NOMO-1 treated with DMSO at 0.1 percent for 48 hours (cell line): Measurements from ENCODE around the gene CRTC2.
A peak's percentile ranks its signal among the peaks of the same experiment; 100 is the strongest.

Experiments used
- DNase-seq: peaks from one replicate; lab custom pipeline; 2025; ENCODE audit not compliant: unreplicated experiment; lab: John Stamatoyannopoulos, UW

CRTC2 gene

DNA sequence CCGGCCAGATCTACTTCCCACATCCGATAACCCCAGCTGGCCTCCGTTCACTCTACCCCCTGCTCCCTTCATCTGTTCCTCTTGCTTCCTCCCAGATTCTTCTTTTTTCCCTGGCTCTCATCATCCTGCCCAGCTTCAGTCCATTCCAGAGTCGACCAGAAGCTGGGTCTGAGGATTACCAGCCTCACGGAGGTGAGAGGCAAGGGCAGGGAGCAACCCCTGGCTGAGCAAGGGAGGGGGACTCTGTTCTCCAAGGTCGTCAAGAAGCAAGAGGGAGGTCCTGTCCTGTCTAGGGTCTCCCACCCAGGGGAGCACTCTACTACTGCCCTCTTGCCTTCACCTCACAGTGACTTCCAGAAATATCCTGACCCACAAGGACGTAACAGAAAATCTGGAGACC lies 15.1 kb upstream of the CRTC2 start:
- no peak for DNase-seq

DNA sequence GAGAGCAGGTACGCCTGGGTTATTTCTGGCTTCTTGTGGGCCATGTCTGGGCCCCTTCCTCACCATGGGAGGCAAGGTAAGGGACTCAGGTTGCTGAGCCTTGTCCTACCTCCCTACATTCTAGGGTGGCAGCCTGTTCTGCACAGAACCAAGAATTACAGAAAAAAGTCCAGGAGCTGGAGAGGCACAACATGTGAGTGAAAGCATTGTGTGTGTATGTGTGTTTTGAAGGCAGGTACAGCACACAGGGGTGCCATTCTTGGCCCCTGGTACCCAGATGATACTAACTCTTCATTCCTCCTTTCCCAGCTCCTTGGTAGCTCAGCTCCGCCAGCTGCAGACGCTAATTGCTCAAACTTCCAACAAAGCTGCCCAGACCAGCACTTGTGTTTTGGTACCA lies 14.7 kb upstream of the CRTC2 start:
- DNase-seq = no peak

DNA sequence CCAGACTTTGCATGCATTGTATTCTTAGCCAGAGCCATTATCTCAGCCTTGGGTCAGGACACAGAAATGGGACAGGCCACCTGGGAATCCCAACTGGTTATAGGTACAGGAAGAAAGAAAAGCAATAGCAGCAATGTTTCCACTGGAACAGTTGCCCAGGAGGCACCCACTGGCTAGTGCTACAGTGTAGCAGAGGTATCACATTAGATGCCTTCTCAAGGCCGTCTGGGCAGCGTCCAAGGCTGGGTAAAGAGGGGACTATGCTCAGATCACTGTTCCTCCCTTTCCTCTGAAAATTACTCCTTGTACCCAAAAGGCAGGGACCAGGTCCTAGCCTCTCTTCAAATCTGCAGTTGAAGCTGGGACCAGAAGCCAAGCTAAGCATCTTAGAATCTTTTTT lies 11.9 kb upstream of the CRTC2 start:
- no peak for DNase-seq

DNA sequence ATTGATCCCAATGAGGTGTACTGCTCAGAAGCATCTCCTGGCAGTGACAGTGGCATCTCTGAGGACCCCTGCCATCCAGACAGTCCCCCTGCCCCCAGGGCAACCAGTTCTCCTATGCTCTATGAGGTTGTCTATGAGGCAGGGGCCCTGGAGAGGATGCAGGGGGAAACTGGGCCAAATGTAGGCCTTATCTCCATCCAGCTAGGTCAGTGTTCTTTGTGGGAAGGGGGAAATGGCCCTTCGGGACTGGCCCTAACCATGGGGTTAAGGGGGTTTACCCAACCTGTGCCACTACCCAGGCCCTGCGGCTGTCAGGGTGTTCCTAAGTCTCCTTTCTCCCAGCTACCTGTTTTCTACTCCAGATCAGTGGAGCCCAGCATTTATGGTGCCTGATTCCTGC lies 10.6 kb upstream of the CRTC2 start:
- DNase-seq = no peak

DNA sequence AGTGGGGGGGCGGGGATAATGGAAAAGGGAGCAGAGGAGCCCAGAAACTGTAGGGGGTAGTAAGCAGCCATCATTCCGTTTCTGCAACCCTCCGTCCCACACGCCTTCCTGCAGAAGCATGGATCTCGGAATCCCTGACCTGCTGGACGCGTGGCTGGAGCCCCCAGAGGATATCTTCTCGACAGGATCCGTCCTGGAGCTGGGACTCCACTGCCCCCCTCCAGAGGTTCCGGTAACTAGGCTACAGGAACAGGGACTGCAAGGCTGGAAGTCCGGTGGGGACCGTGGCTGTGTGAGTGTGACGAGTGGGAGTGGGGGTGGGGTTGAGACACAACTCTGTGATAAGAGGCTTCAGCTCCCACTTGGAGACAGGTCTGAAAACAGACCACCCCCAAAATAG lies 10.0 kb upstream of the CRTC2 start:
- DNase-seq = no peak

DNA sequence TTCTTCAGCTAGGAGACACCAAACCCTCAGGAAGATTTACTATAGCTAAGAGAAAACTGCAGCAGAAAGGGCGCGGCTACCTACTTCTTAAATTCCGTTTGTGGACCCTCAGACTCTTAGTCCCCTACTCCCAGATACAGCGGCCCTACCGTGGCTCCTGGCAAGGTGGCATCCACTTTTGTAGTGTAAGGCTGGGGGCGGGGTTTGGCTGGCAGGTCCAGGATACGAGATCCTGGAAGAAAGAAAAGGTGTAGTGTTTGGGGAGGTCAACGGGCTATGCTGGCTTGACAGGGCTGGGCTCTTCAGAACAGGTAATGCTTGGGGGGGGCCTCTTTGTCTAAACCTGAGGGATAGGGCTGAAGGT lies 9.6 kb upstream of the CRTC2 start:
- no peak for DNase-seq

DNA sequence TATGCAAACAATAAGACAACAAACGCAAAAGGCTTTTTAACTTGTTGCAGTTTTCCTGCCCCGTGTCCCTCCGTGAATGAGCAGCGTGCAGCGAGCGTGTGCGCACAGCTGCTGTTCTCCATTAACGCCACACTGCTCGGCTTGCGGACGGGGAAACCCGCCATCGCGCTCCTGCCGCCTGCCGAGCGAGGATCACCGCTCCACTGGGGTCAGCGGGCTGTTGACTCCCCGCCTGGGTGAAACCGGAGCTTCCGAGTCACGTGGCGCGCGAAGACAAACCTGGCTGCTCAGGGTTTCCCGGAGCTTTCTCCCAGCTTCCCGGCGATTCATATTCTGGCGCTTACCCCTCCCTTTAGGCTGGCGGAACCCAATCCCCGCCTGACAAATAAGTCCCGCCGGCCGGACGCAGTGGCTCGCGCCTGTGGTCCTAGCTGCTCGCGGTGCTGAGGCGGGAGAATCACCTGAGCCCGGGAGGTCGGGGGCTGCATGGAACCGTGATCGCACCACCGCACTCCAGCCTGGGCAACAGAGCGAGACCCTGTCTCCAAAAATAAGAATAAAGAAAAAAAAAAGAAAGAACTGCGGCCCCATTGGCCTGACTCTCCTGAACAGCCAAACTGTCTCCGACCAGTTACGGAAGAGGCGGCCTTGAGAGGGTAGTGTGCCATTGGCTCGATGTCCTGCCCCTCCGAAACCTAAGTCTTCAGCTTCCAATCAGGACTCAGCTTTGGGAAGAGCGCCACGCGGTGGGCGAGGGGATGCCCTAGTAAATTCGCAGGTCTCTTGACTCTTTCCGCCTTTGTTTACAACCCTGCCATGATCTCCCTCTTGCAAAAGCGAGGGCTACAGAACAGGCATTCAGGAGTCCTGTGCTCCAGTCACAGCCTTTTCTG lies 8.9 kb upstream of the CRTC2 start, which contains the start of gene CREB3L4:
CREB3L4 (plus strand) TSS at position 796 of the 893 bp plus-strand sequence. CDS start 624 bp downstream, outside the sequence.
- peak; percentile 99 for DNase-seq

DNA sequence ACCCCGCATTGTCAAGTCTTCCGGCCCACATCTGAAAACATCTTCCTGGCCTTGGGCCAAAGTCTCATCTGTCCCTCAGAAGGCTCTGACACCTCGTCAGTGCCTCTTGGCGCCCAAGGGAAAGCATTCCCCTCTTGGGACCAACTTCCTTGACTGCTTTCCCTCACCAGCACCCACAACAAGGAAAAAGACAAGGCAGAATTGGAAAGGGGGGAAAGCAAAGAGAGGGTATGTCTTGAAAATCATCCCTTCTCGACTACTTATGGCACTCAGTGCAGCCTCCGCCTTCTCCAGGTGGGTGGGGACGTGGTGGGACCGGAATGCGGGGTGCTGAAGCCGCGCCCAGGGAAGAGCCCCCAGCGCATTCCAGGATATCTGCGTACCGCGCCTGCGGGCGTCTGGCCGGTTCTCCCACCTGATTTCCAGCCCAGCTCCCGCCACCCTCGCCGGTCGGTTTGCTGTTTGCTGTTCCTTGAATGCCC lies 5.5 kb upstream of the CRTC2 start:
- DNase-seq = no peak

DNA sequence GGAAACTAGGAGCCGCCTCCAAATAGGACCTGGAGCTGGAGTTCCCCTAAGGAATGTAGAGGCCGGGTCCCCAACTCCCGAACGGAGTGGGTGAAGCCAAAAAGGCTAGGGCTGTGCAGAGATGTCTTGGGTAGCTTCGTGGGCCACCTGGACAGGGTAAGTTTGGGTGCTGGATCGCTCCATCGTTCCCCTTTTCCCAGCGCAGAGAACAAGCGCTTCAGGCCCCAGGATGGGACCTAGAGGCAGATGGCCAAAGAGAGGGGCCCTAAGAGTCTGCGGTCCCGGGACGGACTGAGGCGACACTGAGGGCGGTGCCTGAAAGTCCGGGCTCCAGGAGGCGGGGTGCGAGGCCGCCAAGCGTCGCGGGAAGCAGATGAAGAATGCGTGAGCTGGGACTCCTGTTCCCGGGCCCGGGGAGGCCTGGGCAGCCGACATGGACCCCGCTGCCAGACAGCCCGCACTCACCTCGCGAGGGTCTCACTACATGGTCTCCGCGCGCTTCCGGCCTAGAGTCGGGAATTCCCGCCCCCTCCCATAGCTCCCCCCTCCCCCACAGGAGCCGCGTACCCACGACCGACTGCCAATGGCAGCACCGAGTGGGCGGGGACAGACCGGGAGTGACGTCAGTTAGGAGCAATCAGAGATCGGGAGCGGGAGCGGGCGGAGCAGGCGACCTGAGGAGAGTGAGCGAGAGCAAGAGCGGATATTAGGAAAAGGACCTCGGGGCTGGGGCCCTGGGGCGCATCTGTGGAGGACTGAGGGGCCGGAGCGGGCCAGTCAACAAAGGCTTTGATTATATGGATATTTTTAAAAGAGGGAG lies 4.8 kb upstream of the CRTC2 start, which contains the start of gene SLC39A1:
SLC39A1 (minus strand) TSS at position 508 of the 820 bp plus-strand sequence. CDS start 822 bp downstream, outside the sequence.
- DNase-seq = peak; percentile 91

DNA sequence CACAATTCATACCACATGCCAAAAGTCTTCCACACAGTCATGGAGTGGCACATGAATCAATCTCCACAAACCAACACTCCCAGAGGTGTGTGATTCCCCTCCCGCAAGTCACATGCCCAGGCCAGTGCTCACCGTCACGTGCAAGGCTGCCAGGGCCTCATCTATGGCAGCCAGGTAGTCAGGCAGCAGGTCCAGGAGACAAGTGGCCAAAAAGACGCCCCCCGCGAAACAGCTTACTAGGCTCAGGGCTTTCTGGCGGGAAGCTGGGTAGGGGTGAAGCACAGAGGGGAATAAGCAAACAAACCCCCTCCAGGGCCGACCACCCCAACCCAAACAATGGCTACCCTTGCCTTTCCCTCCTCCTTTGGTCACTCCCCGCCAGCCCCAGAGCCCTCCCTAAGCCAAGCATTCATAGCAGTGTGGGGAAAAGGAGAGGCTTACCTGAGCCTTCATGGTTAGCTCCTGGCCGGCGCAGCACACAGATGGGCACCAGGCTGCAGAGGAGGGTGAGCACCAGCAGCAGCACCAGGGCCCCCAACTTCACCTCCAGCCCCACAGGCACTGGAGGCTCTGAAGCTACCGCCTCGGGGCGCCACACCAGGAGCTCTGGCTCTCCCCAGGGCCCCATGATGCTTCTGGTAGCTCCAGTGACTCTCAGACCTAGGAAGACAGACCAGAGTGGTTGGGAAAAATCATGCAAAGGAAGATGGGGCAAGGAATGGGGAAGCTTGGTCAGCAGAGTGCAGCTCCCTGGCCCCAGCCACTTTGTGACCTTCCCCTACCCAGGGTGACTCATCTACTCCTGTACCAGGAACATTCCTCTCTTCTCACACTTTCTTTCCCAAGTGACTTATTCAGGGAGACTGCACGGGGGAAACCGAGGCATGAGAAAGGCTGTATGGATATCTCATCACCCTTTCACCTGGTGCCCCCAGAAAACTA lies 3.9 kb upstream of the CRTC2 start:
- no peak for DNase-seq

DNA sequence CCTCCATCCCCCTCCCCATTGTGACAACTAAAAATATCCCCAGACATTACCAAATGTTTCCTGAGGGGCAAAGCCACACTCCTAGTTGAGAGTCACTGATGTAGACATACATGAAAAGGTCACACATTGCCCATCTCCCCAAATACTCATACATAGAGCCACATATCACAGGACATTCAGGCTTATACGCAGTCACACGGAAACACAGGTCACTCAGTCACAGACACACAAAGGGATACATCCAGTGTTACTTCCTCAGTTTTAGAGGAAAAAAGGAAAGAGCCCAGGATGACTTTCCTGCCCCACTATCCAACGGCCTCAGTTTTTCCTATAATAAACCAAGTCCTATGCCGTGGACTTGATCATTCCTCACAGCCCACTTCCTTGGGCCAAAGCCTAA lies 3.0 kb upstream of the CRTC2 start:
- no peak for DNase-seq

DNA sequence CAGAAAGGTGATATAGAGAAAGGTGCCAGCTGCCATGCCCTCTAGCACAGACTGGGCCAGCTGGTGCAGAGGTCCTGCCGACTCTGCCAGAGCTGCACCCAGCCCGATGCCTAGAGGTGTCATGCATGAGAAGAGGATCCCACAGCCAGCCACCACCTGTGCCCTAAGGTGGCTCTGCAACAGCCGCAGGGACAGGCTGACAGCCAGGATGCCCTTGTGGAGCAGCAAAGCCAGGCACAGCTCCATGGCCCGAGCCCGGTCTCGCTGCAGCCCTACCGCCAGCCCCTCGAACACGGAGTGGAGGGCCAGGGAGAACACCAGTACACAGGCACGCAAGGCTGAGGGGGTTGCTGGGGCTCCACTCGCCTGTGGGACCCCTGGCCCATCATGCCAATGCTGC lies 1.8 kb upstream of the CRTC2 start:
- DNase-seq = no peak

DNA sequence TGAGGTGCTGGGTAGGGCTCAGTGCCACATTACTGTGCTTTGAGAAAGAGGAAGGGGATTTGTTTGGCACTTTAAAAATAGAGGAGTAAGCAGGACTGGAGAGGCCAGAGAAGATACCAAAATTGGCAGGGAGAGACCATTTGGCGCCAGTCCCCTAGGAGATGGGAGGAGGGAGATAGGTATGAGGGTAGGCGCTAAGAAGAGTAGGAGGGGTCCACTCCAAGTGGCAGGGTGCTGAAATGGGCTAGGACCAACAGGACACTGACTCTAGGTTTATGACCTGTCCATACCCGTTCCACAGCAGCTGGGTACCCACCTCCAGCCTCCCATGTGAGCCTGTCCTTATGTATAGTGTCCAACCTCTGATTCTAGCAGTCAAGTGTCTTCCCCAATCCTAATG lies 1.0 kb upstream of the CRTC2 start:
- no peak for DNase-seq

DNA sequence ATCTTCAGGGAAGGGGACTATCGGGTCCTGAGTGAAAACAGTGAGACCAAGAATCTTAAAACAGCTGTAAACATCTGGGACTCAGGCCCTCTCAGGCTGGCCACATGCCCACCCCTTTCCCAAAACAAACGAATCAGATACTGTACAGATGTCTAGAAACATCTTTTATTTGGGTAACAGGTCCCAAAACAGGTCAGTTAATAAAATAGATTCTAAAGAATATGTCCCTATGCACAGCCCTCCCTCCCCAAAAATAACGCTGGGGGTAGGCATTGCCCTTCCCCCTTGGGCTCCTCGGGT lies 499 bp upstream of the CRTC2 start:
- DNase-seq = no peak

DNA sequence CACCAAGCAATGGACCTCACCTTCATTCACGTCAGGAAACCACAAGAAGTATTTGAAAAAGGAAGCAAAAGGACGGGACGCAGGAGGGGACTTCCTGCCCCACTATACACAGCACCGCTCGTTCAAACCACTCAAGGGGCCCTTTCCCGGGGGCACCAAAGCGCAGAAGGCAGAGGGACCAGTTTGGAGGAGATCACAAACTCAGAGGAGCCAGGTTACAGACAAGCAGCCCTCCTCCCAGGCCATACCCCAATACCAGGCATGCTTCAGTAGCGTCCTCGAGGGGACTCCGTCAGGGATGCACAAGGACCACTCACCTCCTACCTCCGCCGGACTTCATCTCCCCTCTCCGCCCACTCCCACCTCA lies 685 bp downstream of the CRTC2 start:
- peak; percentile 37 for DNase-seq

DNA sequence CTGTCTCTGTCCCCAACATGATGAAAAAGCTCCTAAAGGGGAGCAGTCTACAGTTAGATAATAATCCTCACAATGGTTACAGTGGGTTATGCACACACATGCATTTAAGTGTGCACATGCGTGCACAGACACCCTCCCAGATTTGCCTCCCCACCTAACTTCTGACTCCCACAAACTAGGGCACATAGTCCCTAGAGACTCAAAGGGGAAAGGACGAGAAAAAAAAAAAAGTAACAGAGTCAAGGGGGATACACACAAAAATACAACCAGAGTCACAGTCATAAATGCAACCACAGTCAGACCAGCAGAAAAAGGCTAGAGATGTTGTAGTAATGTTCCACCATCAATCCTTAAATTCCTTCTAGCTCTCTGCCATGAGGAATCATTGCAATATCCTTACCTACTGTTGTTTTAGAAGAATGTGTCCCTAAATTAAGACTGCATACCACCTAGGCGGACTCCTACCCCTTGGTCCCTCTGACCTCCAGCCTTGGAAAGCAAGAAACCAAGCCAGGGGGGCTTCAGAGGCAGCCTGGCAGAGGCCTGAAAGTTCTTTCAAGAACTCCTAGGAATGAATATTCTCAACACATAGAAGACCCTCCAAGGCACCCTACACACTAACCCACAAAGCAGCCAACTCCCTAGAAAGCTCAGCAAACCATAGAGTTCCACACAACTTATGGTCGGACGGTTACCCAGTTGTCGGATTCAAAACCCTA lies 1.3 kb downstream of the CRTC2 start:
- DNase-seq = no peak

DNA sequence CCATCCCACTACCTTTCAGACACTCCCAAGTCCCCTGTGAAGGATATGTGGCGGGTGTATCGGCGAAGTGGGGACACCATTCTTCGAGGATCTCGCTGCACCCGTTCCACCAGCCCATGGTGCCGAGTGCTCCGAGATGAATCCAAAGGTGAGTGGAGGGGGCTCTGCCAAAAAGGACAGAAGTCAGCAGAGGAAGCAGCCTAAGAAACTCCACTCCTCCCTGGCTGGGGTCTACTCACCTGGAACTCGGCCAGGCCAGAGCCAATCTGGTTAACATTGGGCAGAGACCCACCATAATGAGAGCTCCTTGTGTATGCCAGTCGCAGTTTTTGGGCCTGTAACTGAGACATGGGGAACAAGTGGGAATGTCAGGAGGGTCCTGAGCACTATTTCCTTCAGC lies 3.6 kb downstream of the CRTC2 start:
- no peak for DNase-seq

DNA sequence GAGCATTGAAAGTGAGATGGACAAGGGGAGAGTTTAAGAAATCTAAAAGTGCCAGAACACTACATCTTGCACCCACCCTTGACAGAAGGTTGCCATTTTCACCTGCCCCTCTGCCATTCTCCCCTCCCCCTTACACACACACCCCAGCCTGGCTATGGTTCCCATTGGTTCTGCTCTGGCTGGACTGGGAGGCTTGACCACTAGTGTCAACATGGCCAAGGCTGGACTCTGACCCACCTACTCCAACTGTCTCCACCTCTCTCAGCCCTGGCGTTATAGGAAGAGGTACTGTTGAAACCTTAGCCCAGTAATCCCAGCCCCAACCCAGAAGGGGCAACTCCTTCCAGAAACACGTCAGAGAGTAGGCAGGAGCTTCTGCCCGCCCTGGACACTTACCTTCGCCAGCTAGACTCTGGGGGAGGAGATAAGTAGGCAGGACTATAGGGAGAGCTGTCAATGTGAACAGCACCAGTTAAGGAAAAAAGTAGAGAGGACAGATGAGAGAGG lies 4.5 kb downstream of the CRTC2 start:
- DNase-seq = no peak

DNA sequence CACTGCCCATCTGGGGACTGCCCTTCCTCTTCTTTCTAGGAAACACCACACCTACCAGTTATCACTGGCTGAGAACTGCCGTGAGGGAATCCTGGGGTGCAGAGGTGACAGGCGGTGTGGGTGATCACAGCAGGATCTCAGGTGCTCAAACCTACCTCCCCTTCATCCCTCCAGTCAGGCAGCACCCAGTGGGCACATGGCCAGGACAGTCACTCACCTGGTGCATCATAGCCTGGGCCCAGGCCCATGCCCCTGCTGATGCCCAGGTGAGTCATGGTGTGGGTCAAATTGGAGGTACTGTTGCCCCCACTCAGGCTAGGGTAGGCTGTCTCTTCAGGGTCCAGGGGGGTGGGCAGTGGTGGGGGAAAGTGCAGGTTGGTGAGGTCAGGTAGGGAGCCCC lies 6.6 kb downstream of the CRTC2 start:
- DNase-seq = no peak

DNA sequence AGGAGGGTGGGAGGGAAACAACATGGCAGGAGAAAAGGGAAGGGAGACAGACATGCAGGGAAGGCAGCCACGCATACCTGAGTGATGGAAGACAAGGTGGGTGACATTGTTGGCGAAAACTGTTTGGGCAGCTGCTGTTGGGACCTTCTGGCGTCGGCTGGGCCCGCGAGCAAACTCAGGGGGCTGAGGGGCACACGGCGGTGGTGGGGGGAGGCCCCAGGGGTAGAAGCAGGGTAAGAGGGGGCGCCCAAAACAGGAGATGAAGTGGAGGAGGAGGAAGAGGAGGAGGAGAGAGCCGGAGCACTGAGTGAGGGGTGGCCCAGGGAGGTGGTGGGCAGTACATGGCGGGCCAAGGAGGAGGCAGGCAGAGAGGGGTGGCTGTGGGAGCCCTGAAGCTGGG lies 7.2 kb downstream of the CRTC2 start:
- DNase-seq = no peak
